Measurements from ENCODE around the gene NEUROG2. TPM values are rescaled to one million over a fixed set of nuclear protein-coding genes. Genes with fewer than 3 reads are reported as not detected.
A peak's percentile ranks its signal among the peaks of the same experiment; 100 is the strongest.

NEUROG2 gene
- total and polyA plus RNA-seq, 7 donors, result not detected

- TF ChIP-seq POLR2AphosphoS5 (IDR thresholded peaks at IDR 0.05) (no peak), POLR2A (IDR thresholded peaks at IDR 0.05) (no peak), CTCF (IDR thresholded peaks at IDR 0.05) (no peak), EP300 (IDR thresholded peaks at IDR 0.05) (no peak)
- Histone ChIP-seq H3K4me1 (peaks cover 0 to 53% (median 43%) of the 10 kb centered on the region in 4 donors), H3K27ac (no peak overlapping the region), H3K27me3 (peaks cover 74 to 100% (median 95%) of the 10 kb centered on the region in 3 donors), H3K4me3 (no peak overlapping the region), H3K9me3 (peaks cover 0 to 5% (median 0%) of the 10 kb centered on the region in 4 donors), H3K36me3 (no peaks in the 10 kb centered on the region)
- DNase-seq, result no peak
- intact Hi-C loops (cut with DNase I), result no loop called here
These were observed 2.7 kb upstream of the NEUROG2 start for GRCh38 chr4:112518675-112519074.

DNA sequence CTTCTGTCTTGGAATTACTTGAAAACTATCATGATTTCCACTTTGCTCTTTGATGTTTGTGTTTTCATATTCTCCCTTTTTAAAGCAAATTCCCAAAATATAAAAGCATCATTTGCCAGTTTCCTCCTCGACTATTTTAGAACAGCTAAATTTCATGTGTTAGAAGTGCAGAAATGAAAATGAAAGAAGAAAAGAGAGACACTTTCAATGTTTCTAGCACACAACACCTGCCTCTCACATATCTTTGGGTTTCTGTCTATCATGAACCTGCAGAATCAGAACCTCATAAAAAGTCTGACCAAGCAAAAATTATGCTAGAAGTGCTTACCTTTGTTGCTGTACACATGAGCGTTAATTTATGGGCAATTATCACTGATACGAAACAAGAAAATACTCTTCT lies 1.9 kb upstream of the NEUROG2 start:
- H3K4me3 ChIP-seq, result no peak overlapping the region
- peaks cover 0 to 47% (median 37%) of the 10 kb centered on the region in 4 donors for H3K4me1 ChIP-seq
- peaks cover 0 to 3% (median 0%) of the 10 kb centered on the region in 4 donors for H3K9me3 ChIP-seq
- TF ChIP-seq EP300 (IDR thresholded peaks at IDR 0.05) (no peak), POLR2AphosphoS5 (IDR thresholded peaks at IDR 0.05) (no peak), CTCF (IDR thresholded peaks at IDR 0.05) (no peak)
- WGBS, 2 donors, result 18 to 30% methylated on average over 3 of the region's 3 CpGs
- H3K36me3 ChIP-seq, result no peaks in the 10 kb centered on the region
- no peak for DNase-seq
- H3K27me3 ChIP-seq, result peaks cover 72 to 100% (median 91%) of the 10 kb centered on the region in 3 donors
- H3K27ac ChIP-seq, result no peak overlapping the region
- intact Hi-C loops (cut with DNase I), result no loop called here

DNA sequence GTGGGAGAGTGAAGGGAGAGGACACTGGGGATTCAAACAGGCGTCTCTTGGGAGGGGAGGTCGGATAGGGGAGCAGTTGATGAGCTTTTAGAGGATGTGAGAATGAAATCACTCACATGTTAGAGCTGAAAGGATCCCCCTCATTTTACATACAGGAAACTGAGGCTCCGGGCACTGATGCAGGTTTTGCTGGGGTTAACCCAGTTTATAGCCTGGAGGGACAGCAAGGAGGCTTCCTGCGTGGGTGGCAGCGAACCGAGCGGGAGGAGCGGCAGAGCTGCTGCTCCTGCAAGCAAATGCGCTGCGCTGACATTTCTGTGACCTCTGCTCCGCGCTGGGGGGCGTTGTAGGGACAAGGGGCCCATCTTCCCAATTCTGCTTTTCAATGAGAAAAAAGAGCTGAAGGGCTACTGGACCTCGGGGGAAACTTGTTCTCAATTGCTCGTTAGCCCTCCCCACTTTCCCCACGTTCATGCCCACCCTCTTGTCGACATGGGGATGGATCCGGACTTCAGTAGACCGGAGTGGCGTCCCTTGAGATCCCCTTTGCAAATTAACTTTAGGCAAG lies 1.2 kb upstream of the NEUROG2 start:
- TF ChIP-seq POLR2AphosphoS5 (IDR thresholded peaks at IDR 0.05) (no peak), POLR2A (IDR thresholded peaks at IDR 0.05) (no peak), EP300 (IDR thresholded peaks at IDR 0.05) (no peak), CTCF (IDR thresholded peaks at IDR 0.05) (no peak)
- 2 to 6% methylated on average over 20 of the region's 20 CpGs for WGBS, 2 donors
- Histone ChIP-seq H3K27me3 (peaks cover 73 to 100% (median 90%) of the 10 kb centered on the region in 3 donors), H3K27ac (no peak overlapping the region), H3K4me1 (peaks cover 0 to 43% (median 36%) of the 10 kb centered on the region in 4 donors), H3K4me3 (no peak overlapping the region), H3K9me3 (no peaks in the 10 kb centered on the region), H3K36me3 (no peaks in the 10 kb centered on the region)
- intact Hi-C loops (cut with DNase I), result no loop called here
- no peak for DNase-seq

- peaks cover 75 to 100% (median 92%) of the 10 kb centered on the region in 3 donors for H3K27me3 ChIP-seq
These were observed 589 bp upstream of the NEUROG2 start for GRCh38 chr4:112516471-112517066.

More at GRCh38 chr4:112516471-112517066, 589 bp upstream of the NEUROG2 start:
- no peak overlapping the region for H3K27ac ChIP-seq
- no peaks in the 10 kb centered on the region for H3K9me3 ChIP-seq
- H3K36me3 ChIP-seq, result no peaks in the 10 kb centered on the region
- intact Hi-C loops (cut with DNase I), result no loop called here
- H3K4me1 ChIP-seq, result peaks cover 0 to 43% (median 36%) of the 10 kb centered on the region in 4 donors
- peak overlapping the region in 3 of 4 donors; percentile 30 to 56 (median 47) for H3K4me3 ChIP-seq
- WGBS, 2 donors, result 1% methylated on average over 55 of the region's 55 CpGs
- no peak for TF ChIP-seq CTCF (IDR thresholded peaks at IDR 0.05)
- no peak for TF ChIP-seq EP300 (IDR thresholded peaks at IDR 0.05)
- TF ChIP-seq POLR2AphosphoS5 (IDR thresholded peaks at IDR 0.05), result peak in 2 of 4 donors; percentile 32 to 44
- no peak for TF ChIP-seq POLR2A (IDR thresholded peaks at IDR 0.05)
- no peak for DNase-seq
